Upper lobe of left lung (tissue), 6 donors: ENCODE measurements around the gene KRTAP9-3. TPM values are rescaled to one million over a fixed set of nuclear protein-coding genes. Genes with fewer than 3 reads are reported as not detected.
"Not testable (repeated sequence)": the region's sequence is repeated elsewhere in the genome, so short reads cannot be mapped to it uniquely, and the experiment has no call there.

Experiments used
- ATAC-seq, 2 donors: fragments of 200-7000 bp; cut with Tn5 transposase; one replicate each; pipeline ENCODE4 v1.9.1; 2022; ENCODE audit warnings: mild to moderate bottlenecking in 2 of 2, moderate library complexity in 2 of 2; ENCODE audit not compliant: low FRiP score in 2 of 2
- DNase-seq, 2 donors: peaks; one replicate each; pipeline ENCODE4 v3.0.0-alpha.2; 2019 to 2020
- H3K27ac ChIP-seq, 4 donors: fragments of 200-600 bp; sonication (generic); one replicate each; pipeline ENCODE4 v1.5.1; 2016 to 2019
- H3K27me3 ChIP-seq, 4 donors: fragments of 200-600 bp; sonication (generic); one replicate each; pipeline ENCODE4 v1.5.1; 2017 to 2019
- H3K36me3 ChIP-seq, 4 donors: fragments of 200-600 bp; sonication (generic); one replicate each; pipeline ENCODE4 v1.5.1; 2016 to 2019
- H3K4me1 ChIP-seq, 4 donors: fragments of 200-600 bp; sonication (generic); one replicate each; pipeline ENCODE4 v1.5.1; 2018 to 2019
- H3K4me3 ChIP-seq, 4 donors: fragments of 200-600 bp; sonication (generic); one replicate each; pipeline ENCODE4 v1.5.1; 2017 to 2019; ENCODE audit warnings: mild to moderate bottlenecking in 2 of 4, moderate library complexity in 1 of 4
- H3K9me3 ChIP-seq, 4 donors: fragments of 200-600 bp; sonication (generic); one replicate each; pipeline ENCODE4 v1.5.1; 2018 to 2019
- EP300 ChIP-seq, 4 donors: sonication (generic); formaldehyde crosslinking; IDR thresholded peaks; one replicate each; pipeline ENCODE4 v1.5.1; 2017; ENCODE audit warnings: antibody characterized with exemption in 4 of 4, control low read depth in 2 of 4
- POLR2A ChIP-seq, 4 donors: fragments of 450-650 bp; IDR thresholded peaks; one replicate each; pipeline ENCODE4 v1.5.1; 2016 to 2017; ENCODE audit warnings: antibody characterized with exemption in 4 of 4, mild to moderate bottlenecking in 2 of 4
- POLR2AphosphoS5 ChIP-seq, 2 donors: sonication (generic); formaldehyde crosslinking; IDR thresholded peaks; one replicate each; pipeline ENCODE4 v1.5.1; 2017; ENCODE audit warnings: antibody characterized with exemption in 2 of 2
- WGBS, 2 donors: methylation state at CpG; one replicate each; pipeline ENCODE4 v1.1.5; 2017 to 2018; 5-methylcytosine and 5-hydroxymethylcytosine counted together
- total RNA-seq, 6 donors: library from RNA; depleted of rRNA in 4 of 6; stranded (reverse); fragments of >200 nt in 4 of 6; gene quantifications; one replicate each; pipeline versions ENCODE4 v1.1.0 to v1.2.1, GENCODE V29; 2016 to 2021
- TF ChIP-seq, protein P1 (sequence below), 6 experiments: fragments of 450-650 bp in 4 of 6; fragments of 200-600 bp in 2 of 6; sonication (generic) in 2 of 6; IDR thresholded peaks; one replicate each; pipeline ENCODE4 v1.5.1; 2016 to 2019; ENCODE audit warnings: antibody characterized with exemption in 6 of 6
- donor health status: DM: no; HTN: no; CAD: no; lungs with moderate emphysema.
- donor health status: DM: no; HTN: yes; CAD: no; lungs with severe emphysema.

KRTAP9-3 gene
- total RNA-seq, 6 donors from 2014 or later = not detected

DNA sequence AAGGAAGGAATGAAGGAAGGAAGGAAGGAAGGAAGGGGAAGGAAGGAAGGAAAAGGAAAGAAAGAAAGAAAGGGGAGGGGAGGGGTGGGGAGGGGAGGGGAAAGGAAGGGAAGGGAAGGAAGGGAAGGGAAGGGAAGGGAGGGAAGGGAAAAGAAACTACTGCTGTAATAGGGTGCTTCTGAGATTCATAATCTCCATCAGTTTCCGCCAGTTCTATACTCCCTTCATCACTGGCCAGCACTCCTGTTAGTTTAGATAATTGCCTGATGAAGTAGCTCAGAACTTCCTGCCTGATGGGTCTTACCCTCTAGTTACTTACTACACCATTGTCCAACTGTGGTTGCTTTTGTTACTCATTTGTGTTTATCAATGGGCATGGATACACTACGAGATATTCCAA, 31.0 kb downstream of the KRTAP9-3 start:
- no peak for DNase-seq

DNA sequence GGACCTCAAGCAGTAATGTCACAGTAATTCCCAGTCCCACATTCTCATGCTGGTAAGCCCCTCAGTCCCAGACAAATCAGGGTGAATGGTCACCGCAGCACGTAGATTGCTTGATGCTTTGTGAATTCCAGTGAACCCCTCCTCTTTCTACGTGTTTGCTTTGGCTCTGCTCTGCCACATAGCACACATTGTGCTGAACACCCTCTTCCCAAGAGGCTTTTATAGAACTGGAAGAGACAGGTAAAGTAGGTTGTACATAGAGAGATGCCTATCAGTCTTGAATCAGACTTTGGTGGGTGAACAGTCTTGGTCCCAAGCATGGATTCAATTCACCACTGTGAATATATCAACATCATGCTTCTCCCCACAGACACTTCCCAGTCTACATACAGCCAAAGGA, 32.4 kb downstream of the KRTAP9-3 start:
- no peak for ATAC-seq
- Histone ChIP-seq H3K27me3 (no peaks in the 10 kb centered on the region), H3K4me1 (no peaks in the 10 kb centered on the region), H3K4me3 (no peak overlapping the region), H3K9me3 (no peaks in the 10 kb centered on the region), H3K36me3 (no peaks in the 10 kb centered on the region), H3K27ac (no peak overlapping the region)
- TF ChIP-seq, protein P1, sequence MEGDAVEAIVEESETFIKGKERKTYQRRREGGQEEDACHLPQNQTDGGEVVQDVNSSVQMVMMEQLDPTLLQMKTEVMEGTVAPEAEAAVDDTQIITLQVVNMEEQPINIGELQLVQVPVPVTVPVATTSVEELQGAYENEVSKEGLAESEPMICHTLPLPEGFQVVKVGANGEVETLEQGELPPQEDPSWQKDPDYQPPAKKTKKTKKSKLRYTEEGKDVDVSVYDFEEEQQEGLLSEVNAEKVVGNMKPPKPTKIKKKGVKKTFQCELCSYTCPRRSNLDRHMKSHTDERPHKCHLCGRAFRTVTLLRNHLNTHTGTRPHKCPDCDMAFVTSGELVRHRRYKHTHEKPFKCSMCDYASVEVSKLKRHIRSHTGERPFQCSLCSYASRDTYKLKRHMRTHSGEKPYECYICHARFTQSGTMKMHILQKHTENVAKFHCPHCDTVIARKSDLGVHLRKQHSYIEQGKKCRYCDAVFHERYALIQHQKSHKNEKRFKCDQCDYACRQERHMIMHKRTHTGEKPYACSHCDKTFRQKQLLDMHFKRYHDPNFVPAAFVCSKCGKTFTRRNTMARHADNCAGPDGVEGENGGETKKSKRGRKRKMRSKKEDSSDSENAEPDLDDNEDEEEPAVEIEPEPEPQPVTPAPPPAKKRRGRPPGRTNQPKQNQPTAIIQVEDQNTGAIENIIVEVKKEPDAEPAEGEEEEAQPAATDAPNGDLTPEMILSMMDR (IDR thresholded peaks at IDR 0.05) = no peak
- no peak for TF ChIP-seq POLR2AphosphoS5 (IDR thresholded peaks at IDR 0.05)
- no peak for TF ChIP-seq POLR2A (IDR thresholded peaks at IDR 0.05)
- no peak for TF ChIP-seq EP300 (IDR thresholded peaks at IDR 0.05)
- WGBS, 2 donors = 71 to 73% methylated on average over 3 of the region's 3 CpGs
- no peak for DNase-seq

More for the DNA sequence above, 31.0 kb downstream of the KRTAP9-3 start:
- no peaks in the 10 kb centered on the region for H3K9me3 ChIP-seq
- no peak overlapping the region for H3K27ac ChIP-seq
- 64 to 77% methylated on average over 2 of the region's 2 CpGs for WGBS, 2 donors
- no peaks in the 10 kb centered on the region for H3K4me1 ChIP-seq
- no peak overlapping the region for H3K4me3 ChIP-seq
- no peak for ATAC-seq
- TF ChIP-seq, protein P1 (IDR thresholded peaks at IDR 0.05) = no peak
- no peak for TF ChIP-seq EP300 (IDR thresholded peaks at IDR 0.05)
- TF ChIP-seq POLR2AphosphoS5 (IDR thresholded peaks at IDR 0.05) = no peak
- TF ChIP-seq POLR2A (IDR thresholded peaks at IDR 0.05) = no peak
- H3K36me3 ChIP-seq = no peaks in the 10 kb centered on the region
- H3K27me3 ChIP-seq = no peaks in the 10 kb centered on the region

DNA sequence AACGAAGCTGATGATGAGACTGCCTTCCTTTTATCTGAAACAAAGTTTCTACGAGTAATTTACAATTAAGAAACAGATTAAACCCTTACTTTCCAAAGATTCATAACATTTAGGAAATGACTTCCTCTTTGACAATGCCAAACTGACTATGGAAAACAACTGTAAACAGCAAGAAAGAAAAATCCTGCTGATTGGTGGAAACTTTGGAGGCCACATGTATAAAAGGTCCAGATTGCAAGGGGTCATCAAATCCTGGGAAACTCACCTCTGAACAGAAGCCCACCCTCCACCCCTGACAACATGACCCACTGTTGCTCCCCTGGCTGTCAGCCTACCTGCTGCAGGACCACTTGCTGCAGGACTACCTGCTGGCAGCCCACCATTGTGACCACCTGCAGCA, 32.8 kb downstream of the KRTAP9-3 start, which contains the start of gene KRTAP9-6:
TSS of gene KRTAP9-6 (plus strand) at position 301 of the 400 bp plus-strand sequence. CDS start at position 301, 0 bp downstream.
- no peak for ATAC-seq
- H3K27ac ChIP-seq = no peak within 1 kb of the TSS
- H3K27me3 ChIP-seq = no peaks in the 10 kb centered on the region
- H3K36me3 ChIP-seq = no peaks in the 10 kb centered on the region
- no peak within 1 kb of the TSS for H3K4me3 ChIP-seq
- TF ChIP-seq, protein P1 (IDR thresholded peaks at IDR 0.05) = no peak
- TF ChIP-seq POLR2A (IDR thresholded peaks at IDR 0.05) (no peak), EP300 (IDR thresholded peaks at IDR 0.05) (no peak)
- no peaks in the 10 kb centered on the region for H3K9me3 ChIP-seq
- no peaks in the 10 kb centered on the region for H3K4me1 ChIP-seq
- WGBS, 2 donors = 27 to 39% methylated on average over 2 of the region's 2 CpGs
- no peak for DNase-seq

DNA sequence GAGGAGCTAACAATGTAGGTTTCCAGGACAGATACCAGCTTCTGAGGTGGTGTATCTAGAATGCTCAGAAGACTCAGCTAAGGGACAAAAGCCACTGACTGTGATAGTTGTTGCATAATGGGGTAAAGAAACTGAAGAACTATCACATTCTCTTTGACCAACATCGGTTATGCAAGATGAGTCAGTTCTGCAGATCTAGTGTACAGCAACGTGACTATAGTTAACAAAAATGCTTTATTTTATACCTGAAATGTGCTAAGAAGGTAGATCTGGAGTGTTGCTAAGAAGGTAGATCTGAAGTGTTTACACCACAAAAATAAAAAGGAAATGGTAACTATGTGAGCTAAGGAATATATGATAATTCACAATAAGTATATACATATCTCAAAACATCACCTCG, 35.5 kb downstream of the KRTAP9-3 start:
- TF ChIP-seq POLR2A (IDR thresholded peaks at IDR 0.05) (no peak), POLR2AphosphoS5 (IDR thresholded peaks at IDR 0.05) (no peak), EP300 (IDR thresholded peaks at IDR 0.05) (no peak)
- TF ChIP-seq, protein P1 (IDR thresholded peaks at IDR 0.05) = no peak
- H3K27ac ChIP-seq = no peak overlapping the region
- DNase-seq (no peak), ATAC-seq (no peak)
- no peak overlapping the region for H3K4me3 ChIP-seq
- H3K9me3 ChIP-seq = no peaks in the 10 kb centered on the region
- H3K4me1 ChIP-seq = no peaks in the 10 kb centered on the region
- 81% methylated on average over 3 of the region's 3 CpGs; no CpG with 5 or more reads in 1 of the 2 donors for WGBS, 2 donors
- H3K27me3 ChIP-seq = no peaks in the 10 kb centered on the region
- no peaks in the 10 kb centered on the region for H3K36me3 ChIP-seq

DNA sequence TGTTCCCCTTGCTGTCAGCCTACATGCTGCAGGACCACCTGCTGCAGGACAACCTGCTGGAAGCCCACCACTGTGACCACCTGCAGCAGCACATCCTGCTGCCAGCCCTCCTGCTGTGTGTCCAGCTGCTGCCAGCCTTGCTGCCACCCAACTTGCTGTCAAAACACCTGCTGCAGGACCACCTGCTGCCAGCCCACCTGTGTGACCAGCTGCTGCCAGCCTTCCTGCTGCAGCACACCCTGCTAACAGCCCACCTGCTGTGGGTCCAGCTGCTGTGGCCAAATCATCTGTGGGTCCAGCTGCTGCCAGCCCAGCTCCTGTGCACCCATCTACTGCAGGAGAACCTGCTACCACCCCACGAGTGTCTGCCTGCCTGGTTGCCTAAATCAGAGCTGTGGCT, 39.1 kb downstream of the KRTAP9-3 start:
- not testable (repeated sequence) for ATAC-seq, H3K27me3 ChIP-seq
- WGBS, 2 donors = no CpG with 5 or more reads among the region's 1 CpG

More for the DNA sequence above, 39.1 kb downstream of the KRTAP9-3 start:
- H3K4me1 ChIP-seq, H3K36me3 ChIP-seq, DNase-seq, H3K4me3 ChIP-seq, H3K27ac ChIP-seq, H3K9me3 ChIP-seq: not testable (repeated sequence)
